Tibial artery (tissue), 4 donors: ENCODE measurements around the gene CGB1.
A peak's percentile ranks its signal among the peaks of the same experiment; 100 is the strongest.
"Not testable (repeated sequence)": the region's sequence is repeated elsewhere in the genome, so short reads cannot be mapped to it uniquely, and the experiment has no call there.

ENCODE experiments used
- DNase-seq, 2 donors: peaks; one replicate each; pipeline ENCODE4 v3.0.0-alpha.2; 2019
- H3K27ac ChIP-seq, 2 donors: fragments of 200-600 bp; sonication (generic) in 1 of 2; 1 replicate in 1 of 2; 2 replicates in 1 of 2; pipeline ENCODE4 v1.5.1; 2018 to 2019; ENCODE audit warnings: mild to moderate bottlenecking in 1 of 2
- H3K27me3 ChIP-seq, 2 donors: fragments of 200-600 bp; sonication (generic) in 1 of 2; one replicate each; pipeline versions ENCODE4 v1.5.1 to v1.6.0; 2016 to 2019
- H3K36me3 ChIP-seq, 3 donors: fragments of 200-600 bp; sonication (generic) in 2 of 3; one replicate each; pipeline ENCODE4 v1.5.1; 2016 to 2019; ENCODE audit warnings: mild to moderate bottlenecking in 2 of 3
- H3K4me1 ChIP-seq, 4 donors: fragments of 200-600 bp; sonication (generic) in 2 of 4; 1 replicate in 3 of 4; 2 replicates in 1 of 4; pipeline ENCODE4 v1.5.1; 2016 to 2019
- H3K4me3 ChIP-seq, 2 donors: fragments of 200-600 bp; sonication (generic) in 1 of 2; 1 replicate in 1 of 2; 2 replicates in 1 of 2; pipeline ENCODE4 v1.5.1; 2018 to 2019; ENCODE audit warnings: mild to moderate bottlenecking in 2 of 2
- H3K9me3 ChIP-seq, 3 donors: fragments of 200-600 bp; sonication (generic) in 1 of 3; one replicate each; pipeline ENCODE4 v1.5.1; 2016 to 2019
- CTCF ChIP-seq, 2 experiments: fragments of 200-600 bp in 1 of 2; fragments of 450-650 bp in 1 of 2; IDR thresholded peaks; one replicate each; pipeline ENCODE4 v1.5.1; 2017 to 2019; ENCODE audit warnings: antibody characterized with exemption in 2 of 2, mild to moderate bottlenecking in 1 of 2, moderate library complexity in 1 of 2
- intact Hi-C: fragments of 100-400 bp; cut with DNase I; formaldehyde crosslinking; loops from one replicate; pipeline ENCODE4 v1.15.0; 2023; ENCODE audit warnings: low total_unique reads

CGB1 gene

GRCh38 chr19:49057636-49058234 lies 21.0 kb upstream of the CGB1 start, which contains the start of gene CGB7:
Gene CGB7 (minus strand): TSS chr19:49057749. CDS start chr19:49055375, 2,374 bp downstream.
- DNase-seq, result peak; percentile 64 to 80
- Histone ChIP-seq H3K4me3 (peak within 1 kb of the TSS; percentile 48 to 64), H3K4me1 (peaks cover 0 to 28% (median 20%) of the 10 kb centered on the region in 4 donors), H3K27ac (no peak within 1 kb of the TSS), H3K27me3 (peaks cover 0 to 42% of the 10 kb centered on the region in 2 donors), H3K9me3 (no peaks in the 10 kb centered on the region), H3K36me3 (no peaks in the 10 kb centered on the region)
- no peak for TF ChIP-seq CTCF (IDR thresholded peaks at IDR 0.05)
- intact Hi-C loops, result no loop called here

- peaks cover 0 to 37% of the 10 kb centered on the region in 2 donors for H3K27me3 ChIP-seq
- intact Hi-C loops, H3K27ac ChIP-seq: not testable (repeated sequence)
These were observed 20.4 kb upstream of the CGB1 start for GRCh38 chr19:49056902-49057596.

GRCh38 chr19:49056101-49056901 lies 19.6 kb upstream of the CGB1 start:
- Histone ChIP-seq H3K27ac (no peak overlapping the region), H3K27me3 (peaks cover 0 to 29% of the 10 kb centered on the region in 2 donors), H3K36me3 (no peaks in the 10 kb centered on the region), H3K4me3 (peak overlapping the region; percentile 48 to 64), H3K9me3 (no peaks in the 10 kb centered on the region), H3K4me1 (peaks cover 0 to 28% (median 20%) of the 10 kb centered on the region in 4 donors)
- peak in 1 of 2 experiments; percentile 25 for TF ChIP-seq CTCF (IDR thresholded peaks at IDR 0.05)
- intact Hi-C loops, result no loop called here
- peak; percentile 49 to 76 for DNase-seq

More at GRCh38 chr19:49056902-49057596, 20.4 kb upstream of the CGB1 start:
- H3K4me3 ChIP-seq, result peak overlapping the region; percentile 48 to 64
- H3K9me3 ChIP-seq, H3K36me3 ChIP-seq, DNase-seq: not testable (repeated sequence)
- peaks cover 0 to 28% (median 20%) of the 10 kb centered on the region in 4 donors for H3K4me1 ChIP-seq

- intact Hi-C loops, H3K4me1 ChIP-seq, H3K27me3 ChIP-seq, H3K9me3 ChIP-seq, H3K36me3 ChIP-seq, DNase-seq, H3K27ac ChIP-seq, H3K4me3 ChIP-seq: not testable (repeated sequence)
These were observed 13.8 kb upstream of the CGB1 start for GRCh38 chr19:49050376-49051033.

- H3K4me3 ChIP-seq, H3K36me3 ChIP-seq, intact Hi-C loops, H3K27me3 ChIP-seq, H3K9me3 ChIP-seq, H3K4me1 ChIP-seq, DNase-seq, H3K27ac ChIP-seq: not testable (repeated sequence)
These were observed 13.1 kb upstream of the CGB1 start for GRCh38 chr19:49049834-49050233.

- intact Hi-C loops, H3K27me3 ChIP-seq, H3K4me3 ChIP-seq, H3K27ac ChIP-seq, H3K36me3 ChIP-seq, H3K9me3 ChIP-seq, H3K4me1 ChIP-seq, DNase-seq: not testable (repeated sequence)
These were observed 12.3 kb upstream of the CGB1 start, which contains the start of gene CGB8 for GRCh38 chr19:49049011-49049410. Gene CGB8 (minus strand): TSS chr19:49049111. CDS start chr19:49048739, 372 bp downstream.

GRCh38 chr19:49043548-49043947 lies 6.9 kb upstream of the CGB1 start, which contains the start of gene CGB5:
Gene CGB5 (plus strand): TSS chr19:49043848. CDS start chr19:49044210, 362 bp downstream.
- H3K4me3 ChIP-seq, intact Hi-C loops, H3K27ac ChIP-seq, DNase-seq, H3K4me1 ChIP-seq, H3K36me3 ChIP-seq, H3K9me3 ChIP-seq, H3K27me3 ChIP-seq: not testable (repeated sequence)

- H3K9me3 ChIP-seq, DNase-seq, H3K4me3 ChIP-seq, H3K4me1 ChIP-seq, H3K36me3 ChIP-seq, H3K27ac ChIP-seq, H3K27me3 ChIP-seq, intact Hi-C loops: not testable (repeated sequence)
These were observed 6.0 kb upstream of the CGB1 start for GRCh38 chr19:49042666-49043065.
